Left hindlimb (tissue), 1 donor: ENCODE data around the gene CCDC43.
"Not testable (repeated sequence)": the region's sequence is repeated elsewhere in the genome, so short reads cannot be mapped to it uniquely, and the experiment has no call there.

ENCODE experiments used
- DNase-seq: peaks from one replicate; pipeline ENCODE4 v3.0.0-alpha.2; 2018

The CCDC43 gene, protein sequence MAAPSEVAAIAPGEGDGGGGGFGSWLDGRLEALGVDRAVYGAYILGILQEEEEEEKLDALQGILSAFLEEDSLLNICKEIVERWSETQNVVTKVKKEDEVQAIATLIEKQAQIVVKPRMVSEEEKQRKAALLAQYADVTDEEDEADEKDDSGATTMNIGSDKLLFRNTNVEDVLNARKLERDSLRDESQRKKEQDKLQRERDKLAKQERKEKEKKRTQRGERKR

DNA sequence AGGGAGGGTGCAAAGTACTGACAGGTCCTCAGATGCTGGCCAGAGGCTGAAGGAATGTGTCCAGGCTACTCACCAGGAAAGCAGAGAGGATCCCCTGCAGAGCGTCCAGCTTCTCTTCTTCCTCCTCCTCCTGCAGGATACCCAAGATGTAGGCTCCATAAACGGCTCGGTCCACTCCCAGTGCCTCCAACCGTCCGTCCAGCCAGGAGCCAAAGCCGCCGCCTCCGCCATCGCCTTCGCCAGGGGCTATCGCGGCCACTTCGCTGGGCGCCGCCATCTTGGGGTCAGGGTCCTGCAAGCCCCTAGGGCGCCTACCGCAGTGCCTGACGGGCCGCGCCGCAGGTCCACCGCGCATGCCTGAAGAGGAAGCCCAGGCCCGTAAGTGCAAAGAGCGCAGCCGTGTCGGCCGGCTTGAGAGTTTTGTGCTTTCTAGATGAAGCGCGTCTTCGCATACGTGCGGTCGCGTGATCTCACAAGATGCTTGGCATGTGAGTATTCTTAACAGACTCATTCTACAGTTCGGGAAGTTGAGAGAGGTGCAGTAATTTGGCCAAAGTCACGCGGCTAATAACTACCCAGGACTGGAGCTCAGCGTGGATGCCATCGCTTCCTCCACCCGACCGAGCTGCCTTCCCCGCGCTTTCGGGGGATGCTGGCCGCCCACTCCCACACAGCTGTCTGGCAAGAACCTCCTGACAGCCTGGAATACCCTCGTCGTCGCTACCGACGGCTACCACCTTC lies at the start of gene CCDC43:
CCDC43 (minus strand) TSS at position 300 of the 741 bp plus-strand sequence; CDS start at position 277, 23 bp downstream.
- DNase-seq, result peak; percentile 93

DNA sequence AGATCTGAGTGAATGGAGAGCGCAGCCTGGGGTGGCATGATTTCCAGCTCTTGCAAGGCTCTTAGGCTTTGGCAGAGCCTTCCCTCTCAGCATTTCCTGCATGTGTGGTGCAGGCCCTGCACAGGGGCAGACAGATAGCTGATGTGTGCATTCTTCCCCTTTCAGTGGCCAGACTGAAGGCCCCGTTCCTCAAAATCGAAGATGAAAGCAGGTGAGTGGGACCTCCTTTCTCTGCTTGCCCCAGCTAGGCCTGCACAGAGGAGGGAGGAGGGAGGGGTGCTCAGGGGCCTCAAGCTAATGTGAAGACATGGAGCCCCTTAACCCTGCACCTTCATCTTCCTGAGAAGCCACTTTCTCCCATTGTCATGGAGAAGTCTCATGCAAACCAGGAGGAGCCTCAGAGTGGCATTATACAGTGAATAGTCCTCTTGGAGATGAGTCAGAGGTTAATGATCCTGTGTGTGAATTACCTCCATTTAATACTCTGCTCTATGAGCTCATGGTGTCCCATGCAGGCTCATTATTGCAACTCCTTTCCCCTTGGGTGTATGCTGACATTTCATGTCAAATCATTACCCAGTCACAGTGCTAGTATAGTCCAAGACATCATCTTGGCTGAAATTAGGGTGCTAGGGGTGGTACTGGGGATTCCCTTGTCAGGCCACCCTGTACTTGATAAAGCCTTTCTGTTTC lies 48.8 kb upstream of the CCDC43 start:
- DNase-seq, result no peak

GRCh38 chr17:44736551-44737240 lies 47.1 kb upstream of the CCDC43 start:
- no peak for DNase-seq

- no peak for DNase-seq
These were observed 44.7 kb upstream of the CCDC43 start for GRCh38 chr17:44734272-44734671.

DNA sequence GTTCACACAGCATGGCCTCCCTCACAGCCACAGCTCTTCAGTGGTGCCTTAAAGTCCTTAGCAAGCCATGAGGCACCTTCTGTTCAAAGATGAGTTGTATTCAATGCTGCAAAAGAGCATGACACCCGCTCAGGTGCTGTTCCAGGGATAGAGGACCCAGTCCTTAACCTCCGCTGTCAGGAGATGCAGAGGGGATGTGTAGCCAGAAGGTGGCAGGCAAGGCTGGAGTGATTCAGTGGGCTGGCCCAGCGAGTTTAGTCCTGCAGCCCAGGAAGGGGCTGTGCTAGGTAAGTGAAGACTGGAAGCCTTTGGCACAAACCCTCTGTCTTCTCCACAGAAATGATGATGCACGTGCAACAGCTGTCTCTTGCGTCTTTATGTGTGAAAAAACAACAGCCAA lies 44.2 kb upstream of the CCDC43 start:
- no peak for DNase-seq

DNA sequence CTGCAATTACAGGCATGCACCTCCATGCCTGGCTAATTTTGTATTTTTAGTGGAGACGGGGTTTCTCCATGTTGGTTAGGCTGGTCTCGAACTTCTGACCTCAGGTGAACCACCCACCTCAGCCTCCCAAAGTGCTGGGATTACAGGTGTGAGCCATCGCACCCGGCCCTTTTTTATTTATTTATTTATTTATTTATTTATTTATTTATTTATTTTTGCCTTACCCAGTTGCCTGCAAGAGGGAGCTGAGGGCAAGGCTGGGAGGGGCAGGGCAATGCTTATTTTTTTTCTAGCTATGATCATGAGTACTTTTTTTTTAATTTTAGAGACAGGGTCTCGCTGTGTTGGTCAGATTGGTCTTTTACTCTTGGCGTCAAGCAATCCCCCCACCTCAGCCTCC lies 36.5 kb upstream of the CCDC43 start:
- DNase-seq, result not testable (repeated sequence)

DNA sequence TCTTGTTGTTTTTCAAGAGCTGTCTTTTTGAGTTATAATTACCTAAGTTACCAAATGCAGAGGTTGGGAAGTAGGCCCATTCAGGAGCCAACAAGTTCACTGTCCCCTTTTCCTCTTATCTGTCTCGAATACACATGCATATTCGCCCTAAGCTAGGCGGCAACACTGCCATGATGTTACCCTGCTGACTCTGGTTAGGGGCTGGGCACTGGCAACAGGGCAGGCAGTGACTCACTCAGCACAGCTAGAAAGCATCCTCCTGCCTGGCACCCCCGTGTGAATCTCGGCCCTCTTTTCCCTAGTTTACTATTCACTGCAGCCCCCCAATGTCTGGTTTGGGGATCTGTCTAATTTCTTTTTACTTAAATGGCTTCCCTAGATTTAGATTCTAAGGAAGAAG lies 32.7 kb upstream of the CCDC43 start:
- no peak for DNase-seq

DNA sequence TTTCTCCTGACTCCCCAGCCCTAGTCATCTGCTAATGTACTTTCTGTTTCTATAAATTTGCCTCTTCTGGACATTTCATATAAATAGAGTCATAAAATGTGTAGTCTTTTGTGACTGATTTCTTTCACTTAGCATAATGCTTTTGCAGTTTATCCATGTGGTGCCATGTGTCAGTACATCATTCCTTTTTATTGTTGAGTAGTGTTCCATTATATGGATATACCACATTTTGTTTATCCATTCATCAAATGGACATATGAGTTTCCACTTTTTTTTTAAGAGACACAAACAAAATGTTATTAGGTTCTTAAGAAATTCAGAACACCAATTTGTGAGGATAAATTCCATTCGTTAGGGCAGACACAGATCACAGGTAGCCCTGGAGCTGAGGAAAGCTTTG lies 29.9 kb upstream of the CCDC43 start:
- no peak for DNase-seq

DNA sequence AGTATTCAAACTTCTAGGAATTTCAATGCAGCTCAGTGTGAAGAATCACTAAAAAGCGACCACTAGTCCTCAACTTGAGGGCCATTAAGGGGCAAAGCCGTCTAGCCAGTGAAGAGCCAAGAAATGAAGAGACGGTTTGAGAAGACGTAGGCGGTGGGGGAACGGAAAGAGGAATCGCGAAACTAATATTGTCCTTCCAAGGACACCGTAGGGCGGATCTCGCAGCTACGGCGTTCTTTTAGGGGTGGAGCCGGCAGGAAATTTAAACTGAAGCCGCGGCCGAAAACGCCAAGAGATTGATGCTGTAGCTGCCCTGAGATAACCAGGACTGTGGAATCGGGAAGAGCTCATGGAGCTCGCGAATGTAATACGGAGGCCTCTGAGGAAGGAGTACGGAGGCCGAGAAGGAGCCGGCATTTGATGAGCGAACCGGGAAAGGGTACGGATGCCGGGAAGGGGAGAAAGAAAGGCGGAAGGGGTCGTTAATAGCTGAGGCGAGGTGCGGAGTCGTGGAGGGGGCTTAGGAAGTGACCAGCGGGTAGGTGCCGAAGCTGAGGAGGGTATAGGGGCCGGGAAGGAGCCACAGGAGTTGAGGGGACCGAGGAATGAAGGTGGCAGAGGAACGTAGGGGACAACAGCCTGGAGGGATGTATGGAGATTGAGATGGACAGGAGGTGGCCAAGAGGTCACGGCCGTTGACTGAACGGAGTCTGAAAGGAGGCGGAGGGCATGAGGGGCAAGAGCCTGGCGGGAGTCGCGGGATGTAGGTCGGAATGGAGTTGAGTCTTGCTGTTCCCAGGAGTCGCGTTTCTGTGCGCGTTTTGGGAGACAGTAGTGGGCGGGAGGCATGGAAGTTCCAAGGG lies 19.1 kb upstream of the CCDC43 start, which contains the start of gene DBF4B:
DBF4B (plus strand) TSS at position 265 of the 863 bp plus-strand sequence; CDS start at position 421, 156 bp downstream.
- DNase-seq, result peak; percentile 90

DNA sequence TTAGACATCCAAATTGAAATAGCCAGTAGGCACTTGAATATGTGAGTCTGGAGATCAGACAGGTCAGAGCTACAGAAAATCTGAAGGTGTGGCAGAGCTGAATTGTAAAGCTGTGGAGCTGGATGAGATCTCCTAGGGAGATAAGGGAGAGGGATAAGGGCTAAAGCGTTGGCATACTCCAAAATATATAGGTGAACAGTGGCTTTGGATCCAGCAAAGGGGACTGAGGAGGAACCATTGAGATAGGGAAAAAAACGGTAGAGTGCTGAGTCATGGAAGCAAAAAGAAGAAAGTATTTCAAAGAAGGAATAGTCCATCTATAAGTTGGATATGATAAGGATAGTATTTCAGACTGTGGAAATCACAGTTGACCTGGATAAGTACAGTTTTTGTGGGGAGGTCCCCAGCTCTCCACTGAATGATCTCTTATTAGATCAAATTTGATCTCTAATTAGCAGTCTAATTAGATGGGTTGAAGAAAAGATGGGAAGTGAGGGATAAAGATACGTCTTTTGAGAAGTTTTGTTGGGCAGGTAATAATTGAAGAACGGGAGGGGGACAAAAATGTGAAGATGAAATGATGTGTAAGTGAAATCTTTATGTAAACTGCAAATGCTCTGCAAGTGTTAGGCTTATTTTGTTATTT lies 18.3 kb upstream of the CCDC43 start:
- no peak for DNase-seq

DNA sequence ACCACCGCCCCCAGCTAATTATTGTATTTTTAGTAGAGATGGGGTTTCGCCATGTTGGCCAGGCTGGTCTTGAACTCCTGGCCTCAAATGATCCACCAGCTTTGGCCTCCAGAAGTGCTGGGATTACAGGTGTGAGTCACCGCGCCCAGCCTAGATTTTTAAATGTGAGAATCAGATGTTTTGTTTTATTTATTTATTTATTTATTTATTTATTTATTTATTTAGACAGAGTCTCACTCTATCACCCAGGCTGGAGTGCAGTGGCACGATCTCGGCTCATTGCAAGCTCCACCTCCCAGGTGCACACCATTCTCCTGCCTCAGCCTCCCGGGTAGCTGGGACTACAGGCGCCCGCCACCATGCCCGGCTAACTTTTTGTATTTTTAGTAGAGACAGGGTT lies 10.7 kb upstream of the CCDC43 start:
- not testable (repeated sequence) for DNase-seq

DNA sequence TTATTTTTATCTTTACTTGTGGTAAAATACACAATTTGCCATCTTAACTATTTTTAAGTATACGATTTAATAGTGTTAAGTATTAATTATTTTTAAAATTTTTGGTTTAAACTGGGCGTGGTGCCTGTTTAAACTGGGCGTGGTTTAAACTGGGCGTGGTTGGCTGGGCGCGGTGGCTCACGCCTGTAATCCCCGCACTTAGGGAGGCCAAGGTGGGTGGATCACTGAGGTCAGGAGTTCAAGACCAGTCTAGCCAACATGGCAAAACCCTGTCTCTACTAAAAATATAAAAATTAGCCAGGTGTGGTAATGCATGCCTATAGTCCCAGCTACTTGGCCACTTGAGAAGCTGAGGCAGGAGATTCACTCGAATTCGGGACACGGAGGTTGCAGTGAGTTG lies 4.0 kb upstream of the CCDC43 start:
- no peak for DNase-seq

DNA sequence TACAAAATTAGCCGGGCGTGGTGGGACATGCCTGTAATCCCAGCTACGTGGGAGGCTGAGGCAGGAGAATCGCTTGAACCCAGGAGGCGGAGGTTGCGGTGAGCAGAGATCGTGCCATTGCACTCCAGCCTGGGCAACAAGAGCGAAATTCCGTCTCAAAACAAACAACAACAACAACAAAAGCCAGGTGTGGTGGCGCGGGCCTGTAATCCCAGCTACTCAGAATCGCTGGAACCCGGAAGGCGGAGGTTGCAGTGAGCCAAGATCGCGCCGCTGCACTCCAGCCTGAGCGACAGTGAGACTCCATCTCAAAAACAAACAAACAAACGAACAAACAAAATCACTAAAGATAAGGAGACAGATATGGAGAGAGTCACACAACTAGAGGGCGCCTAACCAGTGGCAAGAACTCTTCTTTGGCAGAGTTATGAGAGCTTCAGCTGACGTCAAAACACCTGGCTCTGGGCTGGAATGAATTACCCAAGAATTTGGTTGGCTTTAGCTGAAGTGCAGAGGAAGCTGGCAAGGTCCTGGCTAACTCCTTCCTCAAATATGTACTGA lies 1.2 kb upstream of the CCDC43 start:
- not testable (repeated sequence) for DNase-seq

GRCh38 chr17:44688675-44689476 lies 700 bp downstream of the CCDC43 start:
- DNase-seq, result no peak

DNA sequence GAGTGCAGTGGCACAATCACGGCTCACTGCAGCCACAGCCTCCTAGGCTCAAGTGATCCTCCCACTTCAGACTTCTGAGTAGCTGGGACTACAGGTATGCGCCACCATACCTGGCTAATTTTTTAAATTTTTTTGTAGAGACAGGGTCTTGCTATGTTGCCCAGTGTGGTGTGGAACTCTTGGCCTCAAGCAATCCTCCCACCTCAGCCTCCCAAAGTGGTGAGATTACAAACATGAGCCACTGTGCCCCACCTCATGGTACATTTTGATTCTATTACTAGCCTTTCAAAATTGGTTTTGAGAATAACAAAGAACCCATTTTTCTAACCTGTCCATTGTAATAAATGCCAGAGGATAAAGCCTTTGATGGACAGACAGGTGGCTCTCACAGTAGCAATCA lies 1.4 kb downstream of the CCDC43 start:
- no peak for DNase-seq

GRCh38 chr17:44687756-44688155 lies 1.8 kb downstream of the CCDC43 start:
- DNase-seq, result no peak

DNA sequence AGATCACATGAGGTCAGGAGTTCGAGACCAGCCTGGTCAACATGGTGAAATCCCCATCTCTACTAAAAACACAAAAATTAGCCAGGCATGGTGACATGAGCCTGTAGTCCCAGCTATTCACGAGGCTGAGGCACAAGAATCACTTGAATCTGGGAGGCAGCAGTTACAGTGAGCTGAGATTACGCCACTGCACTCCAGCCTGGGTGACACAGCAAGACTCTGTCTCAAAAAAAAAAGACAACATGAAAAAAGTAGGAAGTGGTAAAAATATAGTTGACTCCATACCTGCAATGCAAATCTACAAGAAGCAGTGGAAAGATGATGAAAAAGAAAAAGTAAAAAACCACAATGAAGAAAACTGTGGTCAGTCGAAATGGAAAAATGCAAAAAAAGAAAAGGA lies 6.3 kb downstream of the CCDC43 start:
- not testable (repeated sequence) for DNase-seq

GRCh38 chr17:44677136-44677535 lies 12.4 kb downstream of the CCDC43 start:
- DNase-seq, result no peak

- DNase-seq, result no peak
These were observed 15.7 kb downstream of the CCDC43 start for GRCh38 chr17:44673893-44674292.

- no peak for DNase-seq
These were observed 17.0 kb downstream of the CCDC43 start for GRCh38 chr17:44672479-44673093.
